Measurements from ENCODE around the gene STKLD1. TPM values are rescaled to one million over a fixed set of nuclear protein-coding genes. Genes with fewer than 3 reads are reported as not detected.

STKLD1 gene
- total and polyA plus RNA-seq, 9 of the 15 experiments (the other 6 are each of a cell fraction or from before 2014, with no cell fraction given), result 0.10 to 0.65 (median 0.33) TPM; not detected in 2

DNA sequence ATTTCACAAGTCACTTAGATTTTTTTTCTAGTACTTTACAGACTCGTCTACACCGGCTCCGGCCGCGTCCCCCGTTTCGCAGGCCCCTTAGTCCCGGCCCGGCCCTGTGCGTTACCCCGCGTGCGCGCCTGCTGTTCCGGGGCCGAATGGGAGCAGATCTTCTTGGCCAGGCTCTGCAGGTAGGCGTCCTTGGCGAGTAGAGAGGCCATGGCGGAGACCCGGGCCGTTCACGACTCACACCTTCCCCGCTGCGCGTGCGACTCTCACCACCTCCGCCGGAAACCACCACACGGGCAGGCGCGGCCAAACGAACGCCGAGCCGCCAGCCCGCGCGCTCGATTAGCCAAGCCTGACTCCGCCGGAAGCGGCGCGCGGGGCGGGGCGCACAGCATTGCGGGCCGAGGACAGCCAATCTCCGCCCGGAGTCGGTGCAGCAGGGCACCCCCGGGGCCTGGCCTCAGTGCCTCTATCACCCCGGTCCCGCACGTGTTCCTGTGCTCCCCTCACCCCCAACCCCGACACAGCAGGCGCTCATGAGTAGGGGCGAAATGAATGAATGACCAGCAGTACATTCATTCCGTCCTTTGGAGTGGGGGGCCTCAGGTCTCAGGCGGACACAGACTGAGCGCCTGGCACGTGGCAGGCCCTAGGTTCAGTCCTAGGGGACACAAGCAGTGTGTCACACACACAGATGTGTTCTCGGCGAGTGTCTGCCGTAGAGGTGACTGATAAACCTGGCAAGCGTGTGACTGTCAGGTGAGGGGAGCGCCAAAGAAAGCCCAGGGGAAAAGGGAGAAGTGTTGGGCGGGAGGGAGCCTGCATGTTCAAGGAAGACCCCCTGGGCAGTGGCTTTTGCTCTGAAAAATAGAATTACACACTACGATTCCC lies 40.0 kb upstream of the STKLD1 start, which contains the start of gene SURF6 (continued):
- TF ChIP-seq, protein P1, sequence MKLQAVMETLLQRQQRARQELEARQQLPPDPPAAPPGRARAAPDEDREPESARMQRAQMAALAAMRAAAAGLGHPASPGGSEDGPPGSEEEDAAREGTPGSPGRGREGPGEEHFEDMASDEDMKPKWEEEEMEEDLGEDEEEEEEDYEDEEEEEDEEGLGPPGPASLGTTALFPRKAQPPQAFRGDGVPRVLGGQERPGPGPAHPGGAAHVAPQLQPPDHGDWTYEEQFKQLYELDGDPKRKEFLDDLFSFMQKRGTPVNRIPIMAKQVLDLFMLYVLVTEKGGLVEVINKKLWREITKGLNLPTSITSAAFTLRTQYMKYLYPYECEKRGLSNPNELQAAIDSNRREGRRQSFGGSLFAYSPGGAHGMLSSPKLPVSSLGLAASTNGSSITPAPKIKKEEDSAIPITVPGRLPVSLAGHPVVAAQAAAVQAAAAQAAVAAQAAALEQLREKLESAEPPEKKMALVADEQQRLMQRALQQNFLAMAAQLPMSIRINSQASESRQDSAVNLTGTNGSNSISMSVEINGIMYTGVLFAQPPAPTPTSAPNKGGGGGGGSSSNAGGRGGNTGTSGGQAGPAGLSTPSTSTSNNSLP (IDR thresholded peaks at IDR 0.05; ENCODE audit: borderline replicate concordance, low read depth, low read length), result no peak
- TF ChIP-seq SRSF3 (IDR thresholded peaks at IDR 0.05; ENCODE audit: insufficient read depth, low read length), result no peak
- no peak for TF ChIP-seq ZNF507 (tag; conservative IDR thresholded peaks at IDR 0.05)
- no peak for TF ChIP-seq XRCC4 (IDR thresholded peaks at IDR 0.05; ENCODE audit: extremely low read depth, insufficient read depth, insufficient read length)
- peak; percentile 89 for TF ChIP-seq E2F1 (CRISPR knock-in tag; IDR thresholded peaks at IDR 0.05)
- TF ChIP-seq, protein P2, sequence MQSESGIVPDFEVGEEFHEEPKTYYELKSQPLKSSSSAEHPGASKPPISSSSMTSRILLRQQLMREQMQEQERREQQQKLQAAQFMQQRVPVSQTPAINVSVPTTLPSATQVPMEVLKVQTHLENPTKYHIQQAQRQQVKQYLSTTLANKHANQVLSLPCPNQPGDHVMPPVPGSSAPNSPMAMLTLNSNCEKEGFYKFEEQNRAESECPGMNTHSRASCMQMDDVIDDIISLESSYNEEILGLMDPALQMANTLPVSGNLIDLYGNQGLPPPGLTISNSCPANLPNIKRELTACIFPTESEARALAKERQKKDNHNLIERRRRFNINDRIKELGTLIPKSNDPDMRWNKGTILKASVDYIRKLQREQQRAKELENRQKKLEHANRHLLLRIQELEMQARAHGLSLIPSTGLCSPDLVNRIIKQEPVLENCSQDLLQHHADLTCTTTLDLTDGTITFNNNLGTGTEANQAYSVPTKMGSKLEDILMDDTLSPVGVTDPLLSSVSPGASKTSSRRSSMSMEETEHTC (IDR thresholded peaks at IDR 0.05), result peak; percentile 42; the same call in 1 of the 2 replicates
- no peak; the same call in 1 of the 2 replicates for TF ChIP-seq TCF7 (IDR thresholded peaks at IDR 0.05; ENCODE audit: borderline replicate concordance)
- TF ChIP-seq, protein P3, sequence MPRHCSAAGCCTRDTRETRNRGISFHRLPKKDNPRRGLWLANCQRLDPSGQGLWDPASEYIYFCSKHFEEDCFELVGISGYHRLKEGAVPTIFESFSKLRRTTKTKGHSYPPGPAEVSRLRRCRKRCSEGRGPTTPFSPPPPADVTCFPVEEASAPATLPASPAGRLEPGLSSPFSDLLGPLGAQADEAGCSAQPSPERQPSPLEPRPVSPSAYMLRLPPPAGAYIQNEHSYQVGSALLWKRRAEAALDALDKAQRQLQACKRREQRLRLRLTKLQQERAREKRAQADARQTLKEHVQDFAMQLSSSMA (CRISPR knock-in tag; IDR thresholded peaks at IDR 0.05), result peak; percentile 34; the same call in 1 of the 2 replicates
- TF ChIP-seq ARID2 (IDR thresholded peaks at IDR 0.05), result no peak
- peak; percentile 96 for TF ChIP-seq CXXC5 (CRISPR knock-in tag; IDR thresholded peaks at IDR 0.05)
- TF ChIP-seq RREB1 (CRISPR knock-in tag; IDR thresholded peaks at IDR 0.05), result no peak
- TF ChIP-seq, protein P4, sequence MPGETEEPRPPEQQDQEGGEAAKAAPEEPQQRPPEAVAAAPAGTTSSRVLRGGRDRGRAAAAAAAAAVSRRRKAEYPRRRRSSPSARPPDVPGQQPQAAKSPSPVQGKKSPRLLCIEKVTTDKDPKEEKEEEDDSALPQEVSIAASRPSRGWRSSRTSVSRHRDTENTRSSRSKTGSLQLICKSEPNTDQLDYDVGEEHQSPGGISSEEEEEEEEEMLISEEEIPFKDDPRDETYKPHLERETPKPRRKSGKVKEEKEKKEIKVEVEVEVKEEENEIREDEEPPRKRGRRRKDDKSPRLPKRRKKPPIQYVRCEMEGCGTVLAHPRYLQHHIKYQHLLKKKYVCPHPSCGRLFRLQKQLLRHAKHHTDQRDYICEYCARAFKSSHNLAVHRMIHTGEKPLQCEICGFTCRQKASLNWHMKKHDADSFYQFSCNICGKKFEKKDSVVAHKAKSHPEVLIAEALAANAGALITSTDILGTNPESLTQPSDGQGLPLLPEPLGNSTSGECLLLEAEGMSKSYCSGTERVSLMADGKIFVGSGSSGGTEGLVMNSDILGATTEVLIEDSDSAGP (CRISPR knock-in tag; IDR thresholded peaks at IDR 0.05), result peak; percentile 39; the same call in 1 of the 2 replicates
- TF ChIP-seq TCFL5 (CRISPR knock-in tag; conservative IDR thresholded peaks at IDR 0.05), result no peak

Data from K562 (cell line).